K562 (cell line): ENCODE results near the gene SLC25A14. TPM values are rescaled to one million over a fixed set of nuclear protein-coding genes. Genes with fewer than 3 reads are reported as not detected.

Experiments
- C11orf30 ChIP-seq: fragments of 450-650 bp; IDR thresholded peaks from 2 replicates; pipeline ENCODE4 v1.6.1; 2016; ENCODE audit warnings: low read depth, mild to moderate bottlenecking
- CHD2 ChIP-seq: IDR thresholded peaks from 2 replicates; pipeline ENCODE4 v1.6.1; 2011; ENCODE audit warnings: low read depth, low read length
- CREB1 ChIP-seq, 2 experiments: sonication (generic) in 1 of 2; formaldehyde crosslinking in 1 of 2; IDR thresholded peaks; 2 replicates each; pipeline versions ENCODE4 v1.6.1 to v1.8.0; 2012 to 2022; ENCODE audit warnings: inconsistent platforms in 1 of 2, mild to moderate bottlenecking in 1 of 2, missing genetic modification reagents in 1 of 2, moderate library complexity in 1 of 2
- ETV5 ChIP-seq: sonication (generic); formaldehyde crosslinking; IDR thresholded peaks from 2 replicates; pipeline ENCODE4 v1.4.0; 2020; ENCODE audit warnings: low read depth, mild to moderate bottlenecking, missing genetic modification reagents
- GABPA ChIP-seq: fragments of 200-800 bp; sonication (Bioruptor generic); conservative IDR thresholded peaks from 2 replicates; pipeline ENCODE4 v1.6.1; 2016; ENCODE audit warnings: low read depth, missing genetic modification characterization, missing compliant biosample characterization
- MEIS2 ChIP-seq: fragments of 450-650 bp; IDR thresholded peaks from 2 replicates; pipeline ENCODE4 v1.6.1; 2014; ENCODE audit warnings: mild to moderate bottlenecking; ENCODE audit not compliant: partially characterized antibody
- NR2C2 ChIP-seq, 2 experiments: fragments of 200-800 bp in 1 of 2; sonication (Bioruptor generic) in 1 of 2; sonication (generic) in 1 of 2; formaldehyde crosslinking in 1 of 2; IDR thresholded peaks; 2 replicates each; pipeline versions ENCODE4 v1.6.1 to v1.8.0; 2016 to 2022; ENCODE audit warnings: mild to moderate bottlenecking in 1 of 2, missing compliant biosample characterization in 1 of 2, missing genetic modification characterization in 1 of 2, missing genetic modification reagents in 1 of 2
- PRDM10 ChIP-seq: fragments of 450-650 bp; IDR thresholded peaks from 2 replicates; pipeline ENCODE4 v1.6.1; 2018; ENCODE audit not compliant: partially characterized antibody
- SMAD4 ChIP-seq: fragments of 250-450 bp; sonication (Bioruptor Pico); conservative IDR thresholded peaks from 2 replicates; pipeline ENCODE4 v1.8.0; 2021; ENCODE audit warnings: inconsistent platforms, mild to moderate bottlenecking, moderate library complexity
- SUPT5H ChIP-seq: fragments of 450-650 bp; IDR thresholded peaks from 2 replicates; pipeline ENCODE4 v1.6.1; 2016
- UBTF ChIP-seq, 2 experiments: IDR thresholded peaks; 2 replicates each; pipeline ENCODE4 v1.6.1; 2012; ENCODE audit warnings: improper control_type of control experiment in 2 of 2, low read depth in 2 of 2, low read length in 2 of 2, borderline replicate concordance in 1 of 2
- ZNF609 ChIP-seq: sonication (generic); formaldehyde crosslinking; IDR thresholded peaks from 2 replicates; pipeline ENCODE4 v1.8.1; 2023; ENCODE audit warnings: missing genetic modification reagents, mild to moderate bottlenecking, borderline replicate concordance
- polyA plus RNA-seq, 8 experiments: library from polyadenylated mRNA; depleted of rRNA in 4 of 8; stranded (reverse) in 5 of 8; unstranded in 3 of 8; fragments of >200 nt; fragmentation: Nextera tagmentation in 2 of 8; fragmentation: Illumina TruSeq in 1 of 8; extraction: Ambion mirVana in 2 of 8; extraction: Trizol in 1 of 8; gene quantifications; 2 replicates each; pipeline versions ENCODE4 v1.2.1 to v1.2.3, GENCODE V29; 2011 to 2014; ENCODE audit warnings: inconsistent platforms in 1 of 8, missing spikeins in 1 of 8
- total RNA-seq, 7 experiments: library from RNA; depleted of rRNA in 6 of 7; stranded (reverse); fragments of >200 nt in 6 of 7; fragmentation: Illumina TruSeq in 2 of 7; extraction: Trizol in 2 of 7; gene quantifications; 2 replicates each; pipeline versions ENCODE4 v1.2.1 to v1.2.3, GENCODE V29; 2011 to 2021; ENCODE audit warnings: low replicate concordance in 1 of 7
- TF ChIP-seq, protein P1 (sequence below): fragments of 200-800 bp; sonication (Bioruptor generic); IDR thresholded peaks from 2 replicates; pipeline ENCODE4 v1.6.1; 2017; ENCODE audit warnings: missing genetic modification characterization, missing compliant biosample characterization

SLC25A14 gene
- total and polyA plus RNA-seq, 9 of the 15 experiments (the other 6 are each of a cell fraction or from before 2014, with no cell fraction given), result 9.5 to 33.3 (median 15.8) TPM

DNA sequence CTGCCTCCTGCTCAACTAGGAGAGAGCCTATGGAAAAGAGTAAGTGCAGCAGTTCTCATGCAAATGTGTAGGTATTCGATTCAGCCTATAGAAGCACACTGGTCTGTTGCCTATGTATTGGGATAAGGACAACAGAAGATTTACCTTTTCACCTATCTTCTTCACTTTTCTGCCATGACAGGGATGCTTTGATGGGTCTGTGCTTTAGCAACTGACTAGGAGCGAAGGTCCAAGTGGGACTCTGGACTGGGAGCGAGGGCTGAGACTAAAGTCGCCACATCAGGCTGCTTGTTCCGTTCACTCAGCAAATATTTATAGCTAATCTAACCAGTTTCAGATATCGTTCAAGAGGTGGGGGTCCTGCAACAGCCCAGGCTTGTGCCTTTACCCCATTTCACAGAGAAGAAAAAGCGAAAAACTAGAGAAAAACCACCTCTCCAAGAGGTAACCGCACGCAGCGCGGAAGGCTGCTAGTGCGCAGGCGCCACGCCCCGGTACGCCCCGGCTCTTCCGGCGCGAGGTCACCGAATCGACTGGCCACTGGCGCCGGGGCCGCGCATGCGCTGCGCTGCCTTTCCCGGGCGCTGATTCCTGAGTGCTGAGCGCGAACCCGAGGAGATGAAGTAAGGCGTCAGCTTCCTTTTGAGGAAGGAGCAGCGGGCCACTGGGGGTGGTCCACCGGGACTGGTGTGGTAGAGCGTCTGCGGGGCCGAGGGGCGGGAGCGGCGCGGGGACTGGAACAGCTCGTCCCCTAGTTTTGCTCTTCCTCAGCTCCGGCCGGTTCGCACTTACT is 61.9 kb downstream of the SLC25A14 start, which contains the start of gene RBMX2 (continued):
- TF ChIP-seq UBTF (IDR thresholded peaks at IDR 0.05; ENCODE audit: borderline replicate concordance in 1 of 2, low read depth in 2 of 2, low read length in 2 of 2), result 0 out of 4 replicates have a peak, but pooled peaks of 1 of the 2 experiments have one; percentile 6
- TF ChIP-seq MEIS2, result peak; percentile 90
- peak; percentile 52 for TF ChIP-seq CREB1 (IDR thresholded peaks at IDR 0.05)
- TF ChIP-seq CREB1 (CRISPR knock-in tag; IDR thresholded peaks at IDR 0.05), result peak; percentile 21; the same call in 1 of the 2 replicates
- TF ChIP-seq NR2C2 (CRISPR knock-in tag; IDR thresholded peaks at IDR 0.05), result no peak
- peak; percentile 97 for TF ChIP-seq NR2C2 (tag; IDR thresholded peaks at IDR 0.05)
- TF ChIP-seq GABPA (tag), result peak; percentile 79
- no peak for TF ChIP-seq ETV5
- TF ChIP-seq PRDM10, result no peak
- no peak for TF ChIP-seq SMAD4 (CRISPR knock-in tag)
- TF ChIP-seq C11orf30, result peak; percentile 67
- TF ChIP-seq, protein P1, sequence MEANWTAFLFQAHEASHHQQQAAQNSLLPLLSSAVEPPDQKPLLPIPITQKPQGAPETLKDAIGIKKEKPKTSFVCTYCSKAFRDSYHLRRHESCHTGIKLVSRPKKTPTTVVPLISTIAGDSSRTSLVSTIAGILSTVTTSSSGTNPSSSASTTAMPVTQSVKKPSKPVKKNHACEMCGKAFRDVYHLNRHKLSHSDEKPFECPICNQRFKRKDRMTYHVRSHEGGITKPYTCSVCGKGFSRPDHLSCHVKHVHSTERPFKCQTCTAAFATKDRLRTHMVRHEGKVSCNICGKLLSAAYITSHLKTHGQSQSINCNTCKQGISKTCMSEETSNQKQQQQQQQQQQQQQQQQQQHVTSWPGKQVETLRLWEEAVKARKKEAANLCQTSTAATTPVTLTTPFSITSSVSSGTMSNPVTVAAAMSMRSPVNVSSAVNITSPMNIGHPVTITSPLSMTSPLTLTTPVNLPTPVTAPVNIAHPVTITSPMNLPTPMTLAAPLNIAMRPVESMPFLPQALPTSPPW (CRISPR knock-in tag), result peak; percentile 46
- no peak for TF ChIP-seq CHD2
- peak; percentile 82 for TF ChIP-seq SUPT5H
- no peak for TF ChIP-seq ZNF609 (CRISPR knock-in tag)
